ENCODE results near the gene RHEX. TPM values are rescaled to one million over a fixed set of nuclear protein-coding genes. Genes with fewer than 3 reads are reported as not detected.

The RHEX gene
- total RNA-seq, 1 experiment from 2014 or later, result not detected

DNA sequence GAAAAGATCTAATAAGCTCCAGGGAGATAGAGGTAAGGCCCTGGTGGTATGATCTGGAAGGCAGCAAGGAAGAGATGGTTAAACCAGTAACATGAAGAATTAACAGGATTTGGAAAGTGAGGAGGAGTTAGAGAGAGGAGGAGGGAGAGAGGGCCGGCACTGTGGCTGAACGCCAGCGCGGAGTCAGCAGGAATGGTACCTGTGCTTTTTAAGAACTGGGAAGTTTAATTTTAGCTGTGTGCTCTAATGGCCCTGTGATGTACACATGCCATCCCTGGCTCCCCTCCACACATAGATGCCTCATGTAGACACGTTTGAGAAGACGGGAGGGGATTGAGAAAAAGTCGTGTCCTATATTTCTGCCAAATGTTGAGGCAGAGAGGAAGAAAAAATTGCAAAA, 78.1 kb downstream of the RHEX start:
- no peak for DNase-seq
- H2AFZ ChIP-seq (ENCODE audit: low read length), result no peak overlapping the region

DNA sequence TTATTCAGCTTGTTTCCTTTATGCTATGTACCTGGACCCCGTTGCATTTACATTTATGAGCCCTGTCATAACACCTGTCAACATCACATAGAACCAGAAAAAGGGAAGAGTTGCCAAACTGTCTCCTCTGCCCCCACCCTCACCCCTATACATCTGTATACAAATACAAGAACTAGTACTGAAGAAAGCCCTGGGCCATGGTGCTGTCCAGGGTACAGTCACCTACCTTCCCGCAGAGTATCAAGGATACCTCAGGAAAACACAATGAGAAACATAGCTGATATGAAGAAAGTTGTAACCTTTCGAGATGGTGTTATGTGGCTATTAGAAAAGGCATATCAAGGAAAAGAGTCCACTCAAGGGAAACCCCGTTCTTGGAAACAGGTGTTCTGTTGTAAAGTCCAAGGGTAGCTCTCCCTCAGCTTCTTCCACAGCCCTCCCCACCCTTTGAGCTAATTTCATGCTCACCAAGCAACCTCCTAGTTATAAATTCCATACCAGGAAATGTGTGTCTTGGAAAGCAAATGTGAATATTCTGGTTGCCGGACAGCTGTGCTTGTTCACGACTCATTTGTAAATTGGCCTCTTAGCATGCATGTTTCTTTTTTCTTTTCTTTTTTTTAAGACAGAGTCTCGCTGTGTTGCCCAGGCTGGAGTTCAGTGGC, 80.9 kb downstream of the RHEX start:
- no peak overlapping the region for H2AFZ ChIP-seq (ENCODE audit: low read length)
- H3K9me2 ChIP-seq (replicated peaks; ENCODE audit: insufficient read depth, low read length), result no peaks in the 10 kb centered on the region
- no peaks in the 10 kb centered on the region; the same call in 1 of the 2 replicates for H3K4me1 ChIP-seq (ENCODE audit: low read length)
- H3K9ac ChIP-seq (ENCODE audit: low read length), result no peak overlapping the region
- no peaks in the 10 kb centered on the region for H3K79me2 ChIP-seq (ENCODE audit: low read length)
- H3K36me3 ChIP-seq (ENCODE audit: insufficient read depth, low read length), result no peaks in the 10 kb centered on the region
- no peaks in the 10 kb centered on the region for H3K9me3 ChIP-seq (ENCODE audit: low read length)
- no peak overlapping the region for H3K27ac ChIP-seq (ENCODE audit: low read length)
- DNase-seq, result no peak
- H3K4me3 ChIP-seq (ENCODE audit: low read length), result no peak overlapping the region
- H4K20me1 ChIP-seq (ENCODE audit: insufficient read depth, low read depth, low read length), result no peaks in the 10 kb centered on the region
- H3K27me3 ChIP-seq (ENCODE audit: low read length), result no peaks in the 10 kb centered on the region
- no peak overlapping the region for H3K4me2 ChIP-seq (ENCODE audit: low read depth, low read length, poor library complexity, severe bottlenecking)

More for the DNA sequence above, 78.1 kb downstream of the RHEX start:
- Histone ChIP-seq H3K4me2 (ENCODE audit: low read depth, low read length, poor library complexity, severe bottlenecking) (no peak overlapping the region), H3K79me2 (ENCODE audit: low read length) (no peaks in the 10 kb centered on the region), H4K20me1 (ENCODE audit: insufficient read depth, low read depth, low read length) (no peaks in the 10 kb centered on the region), H3K36me3 (ENCODE audit: insufficient read depth, low read length) (no peaks in the 10 kb centered on the region), H3K27ac (ENCODE audit: low read length) (no peak overlapping the region), H3K9me2 (replicated peaks; ENCODE audit: insufficient read depth, low read length) (no peaks in the 10 kb centered on the region), H3K4me1 (ENCODE audit: low read length) (no peaks in the 10 kb centered on the region; the same call in 1 of the 2 replicates), H3K4me3 (ENCODE audit: low read length) (no peak overlapping the region), H3K9me3 (ENCODE audit: low read length) (no peaks in the 10 kb centered on the region), H3K9ac (ENCODE audit: low read length) (no peak overlapping the region), H3K27me3 (ENCODE audit: low read length) (no peaks in the 10 kb centered on the region)

DNA sequence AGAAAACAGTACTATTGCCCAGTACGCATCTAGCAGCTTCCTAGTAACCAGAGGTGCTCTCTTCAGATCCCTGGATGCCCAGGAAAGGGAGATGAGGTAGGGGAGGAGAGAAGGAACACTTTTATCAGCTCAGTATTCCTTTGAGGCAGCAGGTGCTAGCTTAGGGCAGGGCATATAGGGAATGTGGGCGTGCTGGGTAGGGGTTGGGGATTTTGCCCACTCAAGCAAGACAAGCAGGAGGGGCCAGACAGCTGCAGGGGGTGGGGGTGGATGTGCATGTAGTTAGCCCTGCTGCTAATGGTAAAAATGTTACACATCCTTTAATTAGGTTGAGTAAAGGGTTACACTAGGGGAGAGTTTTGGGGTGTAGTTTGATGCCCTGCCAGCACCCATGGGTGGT, 82.3 kb downstream of the RHEX start:
- no peak overlapping the region for H3K9ac ChIP-seq (ENCODE audit: low read length)
- H3K4me1 ChIP-seq (ENCODE audit: low read length), result no peaks in the 10 kb centered on the region; the same call in 1 of the 2 replicates
- no peaks in the 10 kb centered on the region for H3K9me3 ChIP-seq (ENCODE audit: low read length)
- no peak overlapping the region for H3K4me3 ChIP-seq (ENCODE audit: low read length)
- no peak overlapping the region for H3K4me2 ChIP-seq (ENCODE audit: low read depth, low read length, poor library complexity, severe bottlenecking)
- no peaks in the 10 kb centered on the region for H3K27me3 ChIP-seq (ENCODE audit: low read length)
- no peak overlapping the region for H3K27ac ChIP-seq (ENCODE audit: low read length)
- H3K79me2 ChIP-seq (ENCODE audit: low read length), result no peaks in the 10 kb centered on the region
- DNase-seq, result no peak
- H3K36me3 ChIP-seq (ENCODE audit: insufficient read depth, low read length), result no peaks in the 10 kb centered on the region
- no peaks in the 10 kb centered on the region for H4K20me1 ChIP-seq (ENCODE audit: insufficient read depth, low read depth, low read length)
- H2AFZ ChIP-seq (ENCODE audit: low read length), result no peak overlapping the region
- H3K9me2 ChIP-seq (replicated peaks; ENCODE audit: insufficient read depth, low read length), result no peaks in the 10 kb centered on the region

DNA sequence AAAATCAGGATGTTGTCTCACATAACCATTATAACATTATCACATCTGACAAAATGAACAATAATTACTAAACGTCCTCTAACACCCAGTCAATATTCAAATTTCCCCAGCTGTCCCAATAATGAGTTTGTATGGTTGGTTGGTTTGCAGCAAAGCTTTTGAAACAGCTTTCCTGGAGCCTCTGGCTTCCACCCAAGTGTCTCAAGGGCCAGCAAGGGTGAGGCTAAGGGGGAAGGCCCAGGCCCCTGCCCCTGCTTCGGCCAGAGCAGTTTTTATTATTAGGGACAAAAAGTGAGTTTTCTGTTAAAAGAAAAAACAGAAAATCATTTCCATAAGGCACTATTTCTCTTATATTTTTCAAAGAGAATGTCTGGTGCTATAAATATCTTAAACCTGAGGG, 83.3 kb downstream of the RHEX start:
- H3K4me2 ChIP-seq (ENCODE audit: low read depth, low read length, poor library complexity, severe bottlenecking), result no peak overlapping the region
- H2AFZ ChIP-seq (ENCODE audit: low read length), result no peak overlapping the region
- no peaks in the 10 kb centered on the region for H3K27me3 ChIP-seq (ENCODE audit: low read length)
- no peaks in the 10 kb centered on the region for H4K20me1 ChIP-seq (ENCODE audit: insufficient read depth, low read depth, low read length)
- no peak overlapping the region for H3K4me3 ChIP-seq (ENCODE audit: low read length)
- DNase-seq, result no peak
- H3K4me1 ChIP-seq (ENCODE audit: low read length), result no peaks in the 10 kb centered on the region; the same call in 1 of the 2 replicates
- H3K9me3 ChIP-seq (ENCODE audit: low read length), result no peaks in the 10 kb centered on the region
- no peak overlapping the region for H3K9ac ChIP-seq (ENCODE audit: low read length)
- H3K36me3 ChIP-seq (ENCODE audit: insufficient read depth, low read length), result no peaks in the 10 kb centered on the region
- H3K79me2 ChIP-seq (ENCODE audit: low read length), result no peaks in the 10 kb centered on the region
- H3K9me2 ChIP-seq (replicated peaks; ENCODE audit: insufficient read depth, low read length), result no peaks in the 10 kb centered on the region
- no peak overlapping the region for H3K27ac ChIP-seq (ENCODE audit: low read length)

DNA sequence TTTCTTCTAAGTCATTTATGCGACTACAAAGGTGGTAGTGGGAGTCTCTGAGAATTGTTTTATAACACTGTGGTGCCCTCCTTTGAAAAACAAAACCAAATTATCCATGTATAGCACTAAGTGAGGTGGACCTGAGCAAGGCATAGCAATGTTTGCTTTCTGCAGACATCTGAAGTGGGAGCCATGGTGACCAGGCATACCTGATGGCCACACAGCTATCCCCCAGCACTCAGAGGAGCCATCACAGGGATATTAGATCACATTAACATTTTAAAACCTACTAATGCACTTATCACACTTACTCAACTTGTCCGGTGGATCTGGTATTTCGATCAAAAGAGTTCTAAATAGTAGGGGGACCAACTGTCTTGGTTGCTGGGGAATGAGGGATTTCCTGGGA, 89.0 kb downstream of the RHEX start:
- no peaks in the 10 kb centered on the region for H4K20me1 ChIP-seq (ENCODE audit: insufficient read depth, low read depth, low read length)
- no peaks in the 10 kb centered on the region for H3K4me1 ChIP-seq (ENCODE audit: low read length)
- no peaks in the 10 kb centered on the region for H3K79me2 ChIP-seq (ENCODE audit: low read length)

DNA sequence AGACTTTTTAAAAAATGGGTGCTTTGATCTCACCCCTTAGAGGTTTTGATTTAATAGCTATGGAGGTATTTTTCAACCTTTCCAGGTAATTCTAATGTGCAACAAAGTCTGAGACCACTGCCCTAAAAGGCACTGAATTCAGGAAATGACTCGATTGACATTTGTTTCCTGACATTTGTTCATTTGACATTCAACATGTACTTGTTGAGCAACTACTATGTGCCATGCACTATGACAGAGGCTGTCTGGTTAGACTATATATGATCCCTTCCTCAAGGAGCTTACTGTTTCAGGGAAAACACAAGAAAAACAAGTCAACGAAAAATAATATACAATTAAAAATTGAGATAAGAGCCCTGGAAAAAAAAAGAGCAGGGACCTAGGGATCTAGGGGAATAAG, 89.8 kb downstream of the RHEX start:
- Histone ChIP-seq H3K4me1 (ENCODE audit: low read length) (no peaks in the 10 kb centered on the region), H3K9me2 (replicated peaks; ENCODE audit: insufficient read depth, low read length) (no peaks in the 10 kb centered on the region; the same call in 1 of the 2 replicates), H4K20me1 (ENCODE audit: insufficient read depth, low read depth, low read length) (no peaks in the 10 kb centered on the region), H3K9me3 (ENCODE audit: low read length) (no peaks in the 10 kb centered on the region), H3K27ac (ENCODE audit: low read length) (no peak overlapping the region), H3K9ac (ENCODE audit: low read length) (no peak overlapping the region), H3K27me3 (ENCODE audit: low read length) (no peaks in the 10 kb centered on the region), H3K4me2 (ENCODE audit: low read depth, low read length, poor library complexity, severe bottlenecking) (no peak overlapping the region), H3K79me2 (ENCODE audit: low read length) (no peaks in the 10 kb centered on the region), H3K36me3 (ENCODE audit: insufficient read depth, low read length) (no peaks in the 10 kb centered on the region), H3K4me3 (ENCODE audit: low read length) (no peak overlapping the region), H2AFZ (ENCODE audit: low read length) (no peak overlapping the region)
- DNase-seq, result no peak

More for the DNA sequence above, 89.0 kb downstream of the RHEX start:
- H3K9me2 ChIP-seq (replicated peaks; ENCODE audit: insufficient read depth, low read length), result no peaks in the 10 kb centered on the region
- no peaks in the 10 kb centered on the region for H3K9me3 ChIP-seq (ENCODE audit: low read length)
- no peak overlapping the region for H3K9ac ChIP-seq (ENCODE audit: low read length)
- no peak overlapping the region for H3K4me3 ChIP-seq (ENCODE audit: low read length)
- H2AFZ ChIP-seq (ENCODE audit: low read length), result no peak overlapping the region
- no peaks in the 10 kb centered on the region for H3K27me3 ChIP-seq (ENCODE audit: low read length)
- H3K27ac ChIP-seq (ENCODE audit: low read length), result no peak overlapping the region
- no peak overlapping the region for H3K4me2 ChIP-seq (ENCODE audit: low read depth, low read length, poor library complexity, severe bottlenecking)
- H3K36me3 ChIP-seq (ENCODE audit: insufficient read depth, low read length), result no peaks in the 10 kb centered on the region
- DNase-seq, result no peak

DNA sequence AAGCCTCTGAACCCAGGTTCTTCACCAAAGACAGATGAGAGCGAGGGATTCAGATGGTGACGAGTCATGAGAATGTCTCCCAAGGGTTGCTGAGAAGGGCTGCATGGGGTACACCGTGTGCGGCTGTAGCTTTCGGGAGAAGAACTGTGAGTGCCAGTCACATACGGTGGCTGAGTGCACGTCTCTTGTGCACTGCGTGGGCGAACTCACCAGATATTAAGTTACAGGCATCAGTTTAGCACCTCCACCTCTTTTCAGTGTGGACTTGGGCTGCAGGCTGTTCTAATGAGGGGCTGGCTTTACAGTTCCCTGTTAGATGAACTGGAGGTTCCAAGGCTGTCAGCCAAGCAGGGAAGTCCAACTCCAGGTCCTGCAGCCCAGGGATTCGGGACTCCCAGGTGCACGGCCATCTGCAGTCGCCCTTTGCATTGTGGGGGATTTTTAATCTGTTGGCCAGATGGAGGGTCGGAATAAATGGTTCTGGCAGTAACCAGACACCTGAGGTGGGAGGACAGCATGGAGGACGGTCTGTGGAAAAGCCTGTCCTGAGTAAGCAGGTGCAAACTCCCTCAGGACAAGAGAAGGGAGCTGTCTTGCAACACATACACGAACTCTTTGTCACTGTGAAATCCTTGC, 90.7 kb downstream of the RHEX start:
- H3K27me3 ChIP-seq (ENCODE audit: low read length), result no peaks in the 10 kb centered on the region
- no peaks in the 10 kb centered on the region for H3K79me2 ChIP-seq (ENCODE audit: low read length)
- H3K9me2 ChIP-seq (replicated peaks; ENCODE audit: insufficient read depth, low read length), result no peaks in the 10 kb centered on the region; the same call in 1 of the 2 replicates
- no peaks in the 10 kb centered on the region for H3K9me3 ChIP-seq (ENCODE audit: low read length)
- H3K9ac ChIP-seq (ENCODE audit: low read length), result no peak overlapping the region
- H3K36me3 ChIP-seq (ENCODE audit: insufficient read depth, low read length), result no peaks in the 10 kb centered on the region
- no peaks in the 10 kb centered on the region for H3K4me1 ChIP-seq (ENCODE audit: low read length)
- H2AFZ ChIP-seq (ENCODE audit: low read length), result no peak overlapping the region
- no peak overlapping the region for H3K4me3 ChIP-seq (ENCODE audit: low read length)
- H3K27ac ChIP-seq (ENCODE audit: low read length), result no peak overlapping the region
- no peak for DNase-seq
- no peak overlapping the region for H3K4me2 ChIP-seq (ENCODE audit: low read depth, low read length, poor library complexity, severe bottlenecking)
- H4K20me1 ChIP-seq (ENCODE audit: insufficient read depth, low read depth, low read length), result no peaks in the 10 kb centered on the region

DNA sequence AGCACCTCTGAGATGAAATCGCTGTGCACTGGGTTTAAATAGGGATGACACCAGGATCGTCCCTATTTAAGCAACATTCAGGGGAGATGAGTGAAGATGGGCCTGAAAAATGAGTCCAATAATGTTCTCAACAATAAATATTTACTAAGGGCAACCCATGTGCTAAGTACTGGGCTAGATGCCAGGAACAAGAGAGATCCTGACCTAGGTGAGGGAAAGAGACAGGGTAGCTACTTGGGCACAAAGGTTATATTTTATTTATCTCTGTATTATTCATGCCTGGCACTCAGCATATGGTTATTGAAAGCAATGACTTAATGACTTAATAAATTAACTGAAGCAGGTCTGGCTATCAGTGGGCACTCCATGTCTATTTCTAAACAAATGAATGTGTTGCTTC, 91.6 kb downstream of the RHEX start:
- Histone ChIP-seq H3K9ac (ENCODE audit: low read length) (no peak overlapping the region), H3K4me3 (ENCODE audit: low read length) (no peak overlapping the region)
- no peak for DNase-seq

More for the DNA sequence above, 91.6 kb downstream of the RHEX start:
- Histone ChIP-seq H3K79me2 (ENCODE audit: low read length) (no peaks in the 10 kb centered on the region), H3K4me2 (ENCODE audit: low read depth, low read length, poor library complexity, severe bottlenecking) (no peak overlapping the region), H2AFZ (ENCODE audit: low read length) (no peak overlapping the region), H4K20me1 (ENCODE audit: insufficient read depth, low read depth, low read length) (no peaks in the 10 kb centered on the region), H3K9me3 (ENCODE audit: low read length) (no peaks in the 10 kb centered on the region), H3K27ac (ENCODE audit: low read length) (no peak overlapping the region), H3K4me1 (ENCODE audit: low read length) (no peaks in the 10 kb centered on the region), H3K36me3 (ENCODE audit: insufficient read depth, low read length) (no peaks in the 10 kb centered on the region), H3K9me2 (replicated peaks; ENCODE audit: insufficient read depth, low read length) (no peaks in the 10 kb centered on the region; the same call in 1 of the 2 replicates), H3K27me3 (ENCODE audit: low read length) (no peaks in the 10 kb centered on the region)

Data from Karpas-422 (cell line).